SK-N-SH treated with all-trans-retinoic acid at 6 μM for 48 hours (cell line): ENCODE data around the gene TNFAIP8.

Experiments
- ATAC-seq: fragments of 200-7000 bp; cut with Tn5 transposase; 3 replicates; pipeline ENCODE4 v1.9.1; 2020; ENCODE audit warnings: mild to moderate bottlenecking, moderate library complexity
- ARNTL ChIP-seq: fragments of 450-650 bp; formaldehyde crosslinking; IDR thresholded peaks from 2 replicates; pipeline ENCODE4 v1.5.0; 2020; ENCODE audit warnings: low read depth, mild to moderate bottlenecking, moderate library complexity, borderline replicate concordance
- BACH2 ChIP-seq: fragments of 250-450 bp; sonication (Bioruptor Pico); IDR thresholded peaks from 2 replicates; pipeline ENCODE4 v1.9.0; 2021; ENCODE audit warnings: mild to moderate bottlenecking, borderline replicate concordance
- CSDC2 ChIP-seq: fragments of 250-450 bp; sonication (Bioruptor Pico); IDR thresholded peaks from 2 replicates; pipeline ENCODE4 v1.5.0; 2020; ENCODE audit warnings: mild to moderate bottlenecking, moderate library complexity
- CSRNP3 ChIP-seq: fragments of 250-450 bp; sonication (Bioruptor Pico); IDR thresholded peaks from 2 replicates; pipeline ENCODE4 v1.5.1; 2021; ENCODE audit warnings: mild to moderate bottlenecking, moderate library complexity
- ESRRG ChIP-seq: fragments of 250-450 bp; sonication (Bioruptor Pico); IDR thresholded peaks from 2 replicates; pipeline ENCODE4 v1.6.1; 2021; ENCODE audit warnings: mild to moderate bottlenecking
- GLIS3 ChIP-seq: fragments of 250-450 bp; sonication (Bioruptor Pico); IDR thresholded peaks from 2 replicates; pipeline ENCODE4 v1.5.0; 2020; ENCODE audit warnings: mild to moderate bottlenecking, moderate library complexity
- ISL1 ChIP-seq: fragments of 250-450 bp; sonication (Bioruptor Pico); IDR thresholded peaks from 2 replicates; pipeline ENCODE4 v2.1.2; 2022; ENCODE audit warnings: mild to moderate bottlenecking, moderate library complexity
- OSR1 ChIP-seq: fragments of 250-450 bp; sonication (Bioruptor Pico); IDR thresholded peaks from 2 replicates; pipeline ENCODE4 v1.8.0; 2022; ENCODE audit warnings: moderate library complexity, mild to moderate bottlenecking, inconsistent platforms
- PATZ1 ChIP-seq: fragments of 250-450 bp; sonication (Bioruptor Pico); IDR thresholded peaks from 2 replicates; pipeline ENCODE4 v1.8.0; 2020; ENCODE audit warnings: mild to moderate bottlenecking, moderate library complexity, borderline replicate concordance
- PPARA ChIP-seq: fragments of 250-450 bp; sonication (Bioruptor Pico); IDR thresholded peaks from 2 replicates; pipeline ENCODE4 v1.5.0; 2020; ENCODE audit warnings: mild to moderate bottlenecking, borderline replicate concordance
- RARB ChIP-seq: fragments of 250-450 bp; sonication (Bioruptor Pico); IDR thresholded peaks from 2 replicates; pipeline ENCODE4 v1.8.0; 2021; ENCODE audit warnings: mild to moderate bottlenecking, moderate library complexity
- SNAI2 ChIP-seq: fragments of 250-450 bp; sonication (Bioruptor Pico); IDR thresholded peaks from 2 replicates; pipeline ENCODE4 v1.5.0; 2020; ENCODE audit warnings: mild to moderate bottlenecking, moderate library complexity
- TCF4 ChIP-seq: fragments of 250-450 bp; sonication (Bioruptor Pico); IDR thresholded peaks from 2 replicates; pipeline ENCODE4 v1.8.0; 2021; ENCODE audit warnings: mild to moderate bottlenecking, moderate library complexity, borderline replicate concordance
- TOX ChIP-seq: fragments of 250-450 bp; sonication (Bioruptor Pico); IDR thresholded peaks from 2 replicates; pipeline ENCODE4 v1.8.0; 2021; ENCODE audit warnings: mild to moderate bottlenecking, moderate library complexity, borderline replicate concordance
- TSHZ2 ChIP-seq: fragments of 250-450 bp; sonication (Bioruptor Pico); IDR thresholded peaks from 2 replicates; pipeline ENCODE4 v1.5.0; 2020; ENCODE audit warnings: mild to moderate bottlenecking, moderate library complexity
- ZC3H10 ChIP-seq: fragments of 250-450 bp; sonication (Bioruptor Pico); IDR thresholded peaks from 2 replicates; pipeline ENCODE4 v1.5.1; 2021; ENCODE audit warnings: mild to moderate bottlenecking, moderate library complexity
- ZFP3 ChIP-seq: fragments of 250-450 bp; sonication (Bioruptor Pico); IDR thresholded peaks from 2 replicates; pipeline ENCODE4 v1.5.0; 2020; ENCODE audit warnings: mild to moderate bottlenecking, moderate library complexity
- ZFP30 ChIP-seq: fragments of 450-650 bp; formaldehyde crosslinking; IDR thresholded peaks from 2 replicates; pipeline ENCODE4 v1.5.0; 2022; ENCODE audit warnings: mild to moderate bottlenecking, moderate library complexity
- ZNF565 ChIP-seq: fragments of 450-650 bp; formaldehyde crosslinking; conservative IDR thresholded peaks from 2 replicates; pipeline ENCODE4 v1.5.0; 2020; ENCODE audit warnings: low read depth, mild to moderate bottlenecking, moderate library complexity
- ZNF70 ChIP-seq: fragments of 450-650 bp; formaldehyde crosslinking; IDR thresholded peaks from 2 replicates; pipeline ENCODE4 v1.5.0; 2020; ENCODE audit warnings: mild to moderate bottlenecking, moderate library complexity
- ZNF8 ChIP-seq: fragments of 450-650 bp; formaldehyde crosslinking; IDR thresholded peaks from 2 replicates; pipeline ENCODE4 v1.5.0; 2020; ENCODE audit warnings: mild to moderate bottlenecking, moderate library complexity

The TNFAIP8 gene

GRCh38 chr5:119345861-119346260 is 10.0 kb upstream of the TNFAIP8 start:
- no peak for ATAC-seq
- TF ChIP-seq SNAI2 (CRISPR knock-in tag) (no peak), TOX (CRISPR knock-in tag) (no peak), ARNTL (CRISPR knock-in tag) (no peak), BACH2 (CRISPR knock-in tag) (no peak), TSHZ2 (no peak)

- ATAC-seq = no peak
- TF ChIP-seq ZNF8 (CRISPR knock-in tag) = no peak
- TF ChIP-seq ARNTL (CRISPR knock-in tag) = no peak
- TF ChIP-seq ZFP30 (CRISPR knock-in tag) = no peak
- TF ChIP-seq TCF4 (CRISPR knock-in tag) = no peak
- TF ChIP-seq PPARA (CRISPR knock-in tag) = no peak
- no peak for TF ChIP-seq CSRNP3 (CRISPR knock-in tag)
- no peak for TF ChIP-seq RARB (CRISPR knock-in tag)
- TF ChIP-seq GLIS3 = no peak
- no peak for TF ChIP-seq PATZ1 (CRISPR knock-in tag)
These were observed 9.4 kb upstream of the TNFAIP8 start for GRCh38 chr5:119346394-119346793.

GRCh38 chr5:119347574-119347973 is 8.2 kb upstream of the TNFAIP8 start:
- ATAC-seq = peak; percentile 66
- no peak for TF ChIP-seq ISL1 (CRISPR knock-in tag)
- no peak for TF ChIP-seq PPARA (CRISPR knock-in tag)
- TF ChIP-seq ZFP3 (CRISPR knock-in tag) = no peak
- no peak for TF ChIP-seq ZFP30 (CRISPR knock-in tag)
- TF ChIP-seq OSR1 (CRISPR knock-in tag) = no peak
- no peak for TF ChIP-seq CSDC2
- no peak for TF ChIP-seq TSHZ2
- TF ChIP-seq ZC3H10 (CRISPR knock-in tag) = no peak
- no peak for TF ChIP-seq ZNF70
- TF ChIP-seq GLIS3 = no peak
- no peak for TF ChIP-seq ARNTL (CRISPR knock-in tag)
- TF ChIP-seq SNAI2 (CRISPR knock-in tag) = no peak
- TF ChIP-seq PATZ1 (CRISPR knock-in tag) = no peak
- TF ChIP-seq TCF4 (CRISPR knock-in tag) = no peak
- no peak for TF ChIP-seq RARB (CRISPR knock-in tag)
- TF ChIP-seq CSRNP3 (CRISPR knock-in tag) = no peak
- no peak for TF ChIP-seq ESRRG (CRISPR knock-in tag)
- TF ChIP-seq BACH2 (CRISPR knock-in tag) = no peak
- TF ChIP-seq ZNF565 (CRISPR knock-in tag) = no peak
